Heart left ventricle (tissue), 16 donors: ENCODE results near the gene TIAM2. TPM values are rescaled to one million over a fixed set of nuclear protein-coding genes. Genes with fewer than 3 reads are reported as not detected.

Experiments
- ATAC-seq, 4 donors: fragments of 200-7000 bp; cut with Tn5 transposase; one replicate each; pipeline ENCODE4 v1.9.1; 2020 to 2022; ENCODE audit warnings: moderate library complexity in 4 of 4, mild to moderate bottlenecking in 3 of 4, moderate number of reproducible peaks in 1 of 4
- DNase-seq, 5 donors: peaks; one replicate each; pipeline ENCODE4 v3.0.0-alpha.2; 2020
- H3K27ac ChIP-seq, 12 donors: fragments of 200-600 bp; sonication (generic) in 4 of 12; one replicate each; pipeline versions ENCODE4 v1.5.0 to v1.8.0; 2016 to 2022; ENCODE audit warnings: mild to moderate bottlenecking in 2 of 12
- H3K27me3 ChIP-seq, 9 donors: fragments of 200-600 bp; sonication (generic) in 2 of 9; one replicate each; pipeline versions ENCODE4 v1.5.1 to v1.8.0; 2016 to 2022; ENCODE audit warnings: mild to moderate bottlenecking in 3 of 9
- H3K36me3 ChIP-seq, 9 donors: fragments of 200-600 bp; sonication (generic) in 2 of 9; one replicate each; pipeline versions ENCODE4 v1.5.0 to v1.8.0; 2018 to 2022; ENCODE audit warnings: mild to moderate bottlenecking in 2 of 9
- H3K4me1 ChIP-seq, 12 donors: fragments of 200-600 bp; sonication (generic) in 4 of 12; one replicate each; pipeline versions ENCODE4 v1.5.0 to v1.8.0; 2016 to 2022; ENCODE audit warnings: mild to moderate bottlenecking in 3 of 12
- H3K4me3 ChIP-seq, 12 donors: fragments of 200-600 bp; sonication (generic) in 4 of 12; one replicate each; pipeline versions ENCODE4 v1.5.0 to v1.8.0; 2017 to 2022; ENCODE audit warnings: mild to moderate bottlenecking in 9 of 12, moderate library complexity in 4 of 12
- H3K9me3 ChIP-seq, 12 donors: fragments of 200-600 bp; sonication (generic) in 4 of 12; one replicate each; pipeline versions ENCODE4 v1.5.0 to v1.8.0; 2016 to 2022; ENCODE audit warnings: mild to moderate bottlenecking in 1 of 12
- CTCF ChIP-seq, 12 donors: fragments of 200-600 bp; sonication (generic) in 4 of 12; IDR thresholded peaks; one replicate each; pipeline versions ENCODE4 v1.5.0 to v1.8.0; 2018 to 2022; ENCODE audit warnings: antibody characterized with exemption in 12 of 12, mild to moderate bottlenecking in 5 of 12
- POLR2A ChIP-seq, 2 donors: fragments of 450-650 bp; IDR thresholded peaks; one replicate each; pipeline ENCODE4 v1.6.1; 2017; ENCODE audit warnings: antibody characterized with exemption in 2 of 2, mild to moderate bottlenecking in 2 of 2, moderate library complexity in 2 of 2
- WGBS, 4 donors: extraction: QIAGEN DNeasy Blood & Tissue Kit in 2 of 4; methylation state at CpG; one replicate each; pipeline versions ENCODE4 v1.1.5 to v1.1.7; 2013 to 2018; 5-methylcytosine and 5-hydroxymethylcytosine counted together
- intact Hi-C, 10 donors: fragments of 100-400 bp; cut with DNase I; formaldehyde crosslinking; loops; one replicate each; pipeline versions ENCODE4 v1.11.1 to v1.14.2; 2022
- polyA plus RNA-seq, 2 donors: library from polyadenylated mRNA; stranded (reverse); fragments of 200-250 nt; gene quantifications; one replicate each; pipeline ENCODE4 v1.2.3, GENCODE V29; 2013
- total RNA-seq, 9 donors: library from RNA; depleted of rRNA in 2 of 9; stranded (reverse); fragments of >200 nt in 2 of 9; fragmentation: NEBNext Ultra II Directional in 3 of 9; extraction: Animal tissue kit (Norgen Biotek cat#: 25700) in 3 of 9; gene quantifications; one replicate each; pipeline versions ENCODE4 v1.1.0 to v1.2.4, GENCODE V29; 2016 to 2023
- donor health status: ischemic (EF 13 %, LVEDD 7.1; RV severe dilation, severe dysfunction).
- donor health status: healthy with polysubstance abuse.
- donor health status: DM: no; HTN: yes; CAD: no.
- donor health status: DM: no; HTN: no; CAD: no.
- donor health status: ischemic (EF 25% LVEDD 6.9; RV normal size, moderate dysfunction).
- donor health status: ischemic (EF 25% LVEDD 5.7; RV mildly dilated, moderate dysfunction).
- donor health status: healthy.
- donor health status: DM: yes; HTN: yes; CAD: no.
- donor health status: ischemic (EF 35%, LVEDD 5.7; RV mildly dilated, moderate dysfunction).
- donor health status: nonischemic (EF 11% LVEDD 7.7; RV severe dilation, severe dysfunction).
- donor health status: DM: yes; HTN: yes; CAD: no.
- donor health status: PGD.
- donor health status: ischemic (EF 29% LVEDD 5.4; RV normal size, mild dysfunction).
- donor health status: nonischemic (EF 23%, LVEDD 6.1; RV moderate dilation, normal function).

Gene TIAM2
- total and polyA plus RNA-seq, 11 donors, result 4.6 to 16.5 (median 12.6) TPM

GRCh38 chr6:155171109-155171746 is 176.1 kb downstream of the TIAM2 start:
- peak; percentile 77 to 88 (median 80) for ATAC-seq
- 25 to 46% (median 33%) methylated on average over 6 of the region's 6 CpGs for WGBS, 4 donors
- Histone ChIP-seq H3K4me3 (peak overlapping the region in 3 of 12 donors; percentile 1 to 30 (median 25)), H3K27me3 (no peaks in the 10 kb centered on the region), H3K27ac (peak overlapping the region in 7 of 12 donors; percentile 3 to 65 (median 32)), H3K4me1 (peaks cover 0 to 27% (median 9%) of the 10 kb centered on the region in 12 donors), H3K9me3 (no peaks in the 10 kb centered on the region), H3K36me3 (no peaks in the 10 kb centered on the region)
- TF ChIP-seq CTCF (IDR thresholded peaks at IDR 0.05) (no peak), POLR2A (IDR thresholded peaks at IDR 0.05) (no peak)
- DNase-seq, result peak in 2 of 5 donors; percentile 38 to 49
- intact Hi-C loops, result loop anchor here in 9 of 10 donors (5.0 to 10.0 kb wide), 5 partner anchors 144 to 496 kb away; partner anchors contain the start of gene TFB1M (in 3 of the 9)

GRCh38 chr6:155171747-155172449 is 176.8 kb downstream of the TIAM2 start:
- Histone ChIP-seq H3K27ac (peak overlapping the region in 7 of 12 donors; percentile 3 to 65 (median 32)), H3K36me3 (no peaks in the 10 kb centered on the region), H3K4me3 (peak overlapping the region in 3 of 12 donors; percentile 1 to 30 (median 25)), H3K27me3 (no peaks in the 10 kb centered on the region), H3K9me3 (no peaks in the 10 kb centered on the region), H3K4me1 (peaks cover 0 to 27% (median 9%) of the 10 kb centered on the region in 12 donors)
- peak in 1 of 4 donors; percentile 4 for ATAC-seq
- intact Hi-C loops, result loop anchor here in 9 of 10 donors (5.0 to 10.0 kb wide), 5 partner anchors 143 to 497 kb away; partner anchors contain the start of gene TFB1M (in 3 of the 9)
- DNase-seq, result no peak
- no peak for TF ChIP-seq CTCF (IDR thresholded peaks at IDR 0.05)
- TF ChIP-seq POLR2A (IDR thresholded peaks at IDR 0.05), result no peak
- WGBS, 4 donors, result 36 to 57% (median 47%) methylated on average over 7 of the region's 7 CpGs

- no peaks in the 10 kb centered on the region for H3K27me3 ChIP-seq
- TF ChIP-seq POLR2A (IDR thresholded peaks at IDR 0.05) (no peak), CTCF (IDR thresholded peaks at IDR 0.05) (no peak)
- H3K4me1 ChIP-seq, result peaks cover 0 to 27% (median 9%) of the 10 kb centered on the region in 12 donors
- no peak for ATAC-seq
- no peak for DNase-seq
- intact Hi-C loops, result loop anchor here in 9 of 10 donors (5.0 to 10.0 kb wide), 5 partner anchors 141 to 499 kb away; partner anchors contain the start of gene TFB1M (in 3 of the 9)
- no peaks in the 10 kb centered on the region for H3K9me3 ChIP-seq
- no peaks in the 10 kb centered on the region for H3K36me3 ChIP-seq
- 93 to 94% (median 94%) methylated on average over 5 of the region's 5 CpGs for WGBS, 4 donors
- H3K27ac ChIP-seq, result no peak overlapping the region
- H3K4me3 ChIP-seq, result no peak overlapping the region
These were observed 178.4 kb downstream of the TIAM2 start for GRCh38 chr6:155173488-155173887.
